Esophagus muscularis mucosa (tissue), 4 donors: Measurements from ENCODE around the gene NTN3. TPM values are rescaled to one million over a fixed set of nuclear protein-coding genes. Genes with fewer than 3 reads are reported as not detected.

Source experiments
- DNase-seq: peaks from one replicate; pipeline ENCODE4 v3.0.0-alpha.2; 2017; ENCODE audit errors: extremely low spot score
- H3K27ac ChIP-seq, 4 donors: fragments of 200-600 bp; sonication (generic); replicated peaks in 1 of 4; 1 replicate in 3 of 4; 2 replicates in 1 of 4; pipeline ENCODE4 v1.5.1; 2016 to 2019; ENCODE audit warnings: mild to moderate bottlenecking in 1 of 4
- H3K27me3 ChIP-seq, 4 donors: fragments of 200-600 bp; sonication (generic); one replicate each; pipeline versions ENCODE4 v1.5.1 to v1.6.0; 2016 to 2019
- H3K36me3 ChIP-seq, 4 donors: fragments of 200-600 bp; sonication (generic); one replicate each; pipeline ENCODE4 v1.5.1; 2016 to 2019
- H3K4me1 ChIP-seq, 4 donors: fragments of 200-600 bp; sonication (generic); one replicate each; pipeline ENCODE4 v1.5.1; 2016 to 2019
- H3K4me3 ChIP-seq, 4 donors: fragments of 200-600 bp; sonication (generic); 1 replicate in 2 of 4; 2 replicates in 2 of 4; pipeline ENCODE4 v1.5.1; 2016 to 2019; ENCODE audit warnings: mild to moderate bottlenecking in 4 of 4, moderate library complexity in 1 of 4
- H3K9me3 ChIP-seq, 4 donors: fragments of 200-600 bp; sonication (generic); 1 replicate in 3 of 4; 2 replicates in 1 of 4; pipeline ENCODE4 v1.5.1; 2016 to 2019
- CTCF ChIP-seq, 3 experiments: fragments of 200-600 bp in 2 of 3; fragments of 450-650 bp in 1 of 3; sonication (generic) in 2 of 3; IDR thresholded peaks; one replicate each; pipeline ENCODE4 v1.5.1; 2017 to 2019; ENCODE audit warnings: antibody characterized with exemption in 3 of 3, mild to moderate bottlenecking in 2 of 3, moderate library complexity in 1 of 3
- EP300 ChIP-seq: sonication (generic); formaldehyde crosslinking; IDR thresholded peaks from one replicate; pipeline ENCODE4 v1.6.1; 2017; ENCODE audit warnings: antibody characterized with exemption
- POLR2A ChIP-seq: fragments of 450-650 bp; IDR thresholded peaks from one replicate; pipeline ENCODE4 v1.6.1; 2017; ENCODE audit warnings: antibody characterized with exemption, moderate library complexity, mild to moderate bottlenecking, low read depth
- POLR2AphosphoS5 ChIP-seq, 2 donors: sonication (generic); formaldehyde crosslinking; IDR thresholded peaks; one replicate each; pipeline ENCODE4 v1.6.1; 2017; ENCODE audit warnings: antibody characterized with exemption in 2 of 2
- WGBS: methylation state at CpG from one replicate; pipeline ENCODE4 v1.1.5; 2018; 5-methylcytosine and 5-hydroxymethylcytosine counted together
- intact Hi-C: fragments of 100-400 bp; cut with DNase I; formaldehyde crosslinking; loops from one replicate; pipeline ENCODE4 v1.15.1; 2023
- total RNA-seq, 4 donors: library from RNA; depleted of rRNA; stranded (reverse); fragments of >200 nt; gene quantifications; one replicate each; pipeline versions ENCODE4 v1.1.0 to v1.2.1, GENCODE V29; 2016

Gene NTN3
- total RNA-seq, 4 donors from 2014 or later, result 0.19 to 0.42 (median 0.29) TPM; not detected in 1

- no peak for DNase-seq
Observed at GRCh38 chr16:2464333-2464732, 6.8 kb upstream of the NTN3 start.

GRCh38 chr16:2465653-2466415 lies 5.3 kb upstream of the NTN3 start:
- H3K9me3 ChIP-seq, result no peaks in the 10 kb centered on the region
- TF ChIP-seq POLR2AphosphoS5 (IDR thresholded peaks at IDR 0.05) (no peak), EP300 (no peak), POLR2A (no peak), CTCF (IDR thresholded peaks at IDR 0.05) (no peak)
- no peak overlapping the region for H3K27ac ChIP-seq
- DNase-seq, result no peak
- peaks cover 26 to 39% (median 33%) of the 10 kb centered on the region in 4 donors for H3K4me1 ChIP-seq
- intact Hi-C loops, result no loop called here
- H3K4me3 ChIP-seq, result no peak overlapping the region
- H3K36me3 ChIP-seq, result no peaks in the 10 kb centered on the region
- WGBS, result 84% methylated on average over 10 of the region's 12 CpGs
- H3K27me3 ChIP-seq, result peaks cover 10 to 40% (median 22%) of the 10 kb centered on the region in 4 donors

More at GRCh38 chr16:2464333-2464732, 6.8 kb upstream of the NTN3 start:
- Histone ChIP-seq H3K4me1 (peaks cover 32 to 37% (median 35%) of the 10 kb centered on the region in 4 donors), H3K4me3 (no peak overlapping the region), H3K9me3 (no peaks in the 10 kb centered on the region), H3K36me3 (no peaks in the 10 kb centered on the region), H3K27ac (no peak overlapping the region), H3K27me3 (peaks cover 8 to 25% (median 11%) of the 10 kb centered on the region in 4 donors)
- TF ChIP-seq CTCF (IDR thresholded peaks at IDR 0.05) (no peak), POLR2AphosphoS5 (IDR thresholded peaks at IDR 0.05) (no peak), POLR2A (no peak), EP300 (no peak)
- WGBS, result 68% methylated on average over 5 of the region's 12 CpGs
- intact Hi-C loops, result no loop called here

GRCh38 chr16:2466667-2467527 lies 4.2 kb upstream of the NTN3 start:
- no peak for DNase-seq
- WGBS, result 77% methylated on average over 23 of the region's 29 CpGs
- TF ChIP-seq CTCF (IDR thresholded peaks at IDR 0.05) (no peak), POLR2AphosphoS5 (IDR thresholded peaks at IDR 0.05) (no peak), EP300 (no peak)
- H3K4me1 ChIP-seq, result peaks cover 36 to 50% (median 43%) of the 10 kb centered on the region in 4 donors
- peak overlapping the region in 1 of 4 donors; percentile 58 for H3K27ac ChIP-seq
- intact Hi-C loops, result no loop called here
- H3K4me3 ChIP-seq, result peak overlapping the region; percentile 58 to 74 (median 66)
- H3K9me3 ChIP-seq, result no peaks in the 10 kb centered on the region
- H3K27me3 ChIP-seq, result peaks cover 17 to 50% (median 32%) of the 10 kb centered on the region in 4 donors
- no peaks in the 10 kb centered on the region for H3K36me3 ChIP-seq

GRCh38 chr16:2467528-2468232 lies 3.4 kb upstream of the NTN3 start:
- no peaks in the 10 kb centered on the region for H3K36me3 ChIP-seq
- H3K4me1 ChIP-seq, result peaks cover 41 to 58% (median 45%) of the 10 kb centered on the region in 4 donors
- no peak for DNase-seq
- peaks cover 17 to 58% (median 36%) of the 10 kb centered on the region in 4 donors for H3K27me3 ChIP-seq
- WGBS, result 0% methylated on average over 49 of the region's 80 CpGs
- intact Hi-C loops, result no loop called here
- peak overlapping the region; percentile 58 to 66 (median 60) for H3K27ac ChIP-seq
- H3K4me3 ChIP-seq, result peak overlapping the region; percentile 58 to 74 (median 66)
- no peaks in the 10 kb centered on the region for H3K9me3 ChIP-seq
- no peak for TF ChIP-seq EP300
- peak in 1 of 3 experiments; percentile 7 for TF ChIP-seq CTCF (IDR thresholded peaks at IDR 0.05)
- TF ChIP-seq POLR2A, result no peak
- peak; percentile 70 to 74 for TF ChIP-seq POLR2AphosphoS5 (IDR thresholded peaks at IDR 0.05)
